H1 (cell line): ENCODE results near the gene PIGM. TPM values are rescaled to one million over a fixed set of nuclear protein-coding genes. Genes with fewer than 3 reads are reported as not detected.

Experiments used
- CTCF ChIA-PET: fragments of 300-600 bp; sonication (Branson Sonifier 250); formaldehyde crosslinking; loops from one replicate; lab custom pipeline; 2021; ENCODE audit not compliant: partially characterized antibody; lab: Charles Lee
- POLR2A ChIA-PET: fragments of 300-600 bp; sonication (Branson Sonifier 250); formaldehyde crosslinking; loops from one replicate; lab custom pipeline; 2021; ENCODE audit warnings: inconsistent platforms; ENCODE audit not compliant: partially characterized antibody; lab: Charles Lee
- DNase-seq, 2 experiments: peaks; one replicate each; pipeline versions ENCODE4 v3.0.0 to v3.0.0-alpha.2; 2010 to 2022; ENCODE audit warnings: low spot score in 2 of 2, low read depth in 1 of 2, mixed read lengths in 1 of 2
- FAIRE-seq: peaks from 2 replicates; lab custom pipeline; 2011; peaks lifted over from hg19 to GRCh38; lab: Jason Lieb, UNC
- H2AFZ ChIP-seq: 2 replicates; pipeline ENCODE4 v1.8.1; 2012; ENCODE audit warnings: low read length, inconsistent platforms
- H2AK5ac ChIP-seq: 2 replicates; pipeline ENCODE4 v1.6.1; 2013; ENCODE audit warnings: low read depth, low read length
- H2BK120ac ChIP-seq: replicated peaks from 2 replicates; pipeline ENCODE3; 2013; ENCODE audit warnings: low read depth, low read length, inconsistent platforms
- H2BK12ac ChIP-seq: 2 replicates; pipeline ENCODE4 v1.6.1; 2013; ENCODE audit warnings: low read depth, low read length
- H2BK15ac ChIP-seq: 2 replicates; pipeline ENCODE4 v1.6.1; 2013; ENCODE audit warnings: low read length
- H2BK20ac ChIP-seq: 2 replicates; pipeline ENCODE4 v1.6.1; 2013; ENCODE audit warnings: low read length
- H2BK5ac ChIP-seq: 2 replicates; pipeline ENCODE4 v1.6.1; 2013; ENCODE audit warnings: low read depth, low read length
- H3K14ac ChIP-seq: 2 replicates; pipeline ENCODE4 v1.6.1; 2013; ENCODE audit warnings: inconsistent platforms; ENCODE audit not compliant: insufficient read length
- H3K18ac ChIP-seq: 2 replicates; pipeline ENCODE4 v1.6.1; 2013; ENCODE audit warnings: low read length; ENCODE audit errors: extremely low read depth
- H3K23ac ChIP-seq: 2 replicates; pipeline ENCODE4 v1.6.1; 2013; ENCODE audit warnings: inconsistent platforms; ENCODE audit not compliant: insufficient read length
- H3K23me2 ChIP-seq: 2 replicates; pipeline ENCODE4 v1.6.1; 2013; ENCODE audit warnings: low read depth, low read length
- H3K27ac ChIP-seq: 2 replicates; pipeline ENCODE4 v1.6.1; 2011; ENCODE audit warnings: low read depth, low read length, inconsistent platforms
- H3K27me3 ChIP-seq, 4 experiments: replicated peaks in 1 of 4; 1 replicate in 1 of 4; 2 replicates in 3 of 4; pipeline versions ENCODE4 v1.6.1 to v1.8.1; 2011 to 2013; ENCODE audit warnings: low read length in 3 of 4, mild to moderate bottlenecking in 3 of 4, inconsistent platforms in 2 of 4, mixed read lengths in 2 of 4, moderate library complexity in 1 of 4; ENCODE audit not compliant: control insufficient read depth in 3 of 4, insufficient read depth in 3 of 4; ENCODE audit errors: extremely low read depth in 1 of 4
- H3K36me3 ChIP-seq, 4 experiments: 2 replicates each; pipeline versions ENCODE4 v1.6.1 to v1.8.1; 2011 to 2013; ENCODE audit warnings: mild to moderate bottlenecking in 4 of 4, low read length in 3 of 4, moderate library complexity in 2 of 4, control low read depth in 1 of 4, inconsistent platforms in 1 of 4; ENCODE audit not compliant: insufficient read depth in 4 of 4, control insufficient read depth in 2 of 4
- H3K4ac ChIP-seq: replicated peaks from 2 replicates; pipeline ENCODE3; 2013; ENCODE audit warnings: low read length, low read depth, mixed read lengths, inconsistent platforms; ENCODE audit not compliant: insufficient read length
- H3K4me1 ChIP-seq, 4 experiments: replicated peaks in 1 of 4; 1 replicate in 1 of 4; 2 replicates in 3 of 4; pipeline versions ENCODE4 v1.6.1 to v1.8.1; 2011 to 2013; ENCODE audit warnings: low read length in 3 of 4, inconsistent platforms in 2 of 4, mixed read lengths in 1 of 4; ENCODE audit not compliant: insufficient read depth in 4 of 4, control insufficient read depth in 3 of 4
- H3K4me2 ChIP-seq, 2 experiments: 2 replicates each; pipeline versions ENCODE4 v1.6.1 to v1.8.1; 2011 to 2013; ENCODE audit warnings: low read depth in 2 of 2, low read length in 2 of 2, control low read depth in 1 of 2, inconsistent platforms in 1 of 2, mild to moderate bottlenecking in 1 of 2; ENCODE audit not compliant: insufficient read depth in 1 of 2
- H3K4me3 ChIP-seq, 4 experiments: fragments of 200-600, 300-600 bp in 1 of 4; sonication (generic), shearing (Covaris generic), sonication (Bioruptor Twin) in 1 of 4; 2 replicates each; pipeline versions ENCODE4 v1.5.1 to v1.8.1; 2011 to 2016; ENCODE audit warnings: low read length in 4 of 4, low read depth in 3 of 4, control low read depth in 2 of 4, inconsistent platforms in 2 of 4, mild to moderate bottlenecking in 2 of 4, mixed read lengths in 1 of 4, moderate library complexity in 1 of 4; ENCODE audit not compliant: insufficient read depth in 2 of 4; ENCODE audit errors: extremely low read depth in 1 of 4
- H3K56ac ChIP-seq: replicated peaks from 2 replicates; pipeline ENCODE3; 2013; ENCODE audit warnings: low read depth, mild to moderate bottlenecking, mixed read lengths, low read length, inconsistent platforms; ENCODE audit not compliant: insufficient read length
- H3K79me1 ChIP-seq: 2 replicates; pipeline ENCODE4 v1.6.1; 2013; ENCODE audit warnings: low read depth, low read length, control low read depth
- H3K79me2 ChIP-seq, 2 experiments: 2 replicates each; pipeline versions ENCODE4 v1.6.1 to v1.8.1; 2012 to 2013; ENCODE audit warnings: low read length in 2 of 2, mild to moderate bottlenecking in 2 of 2, inconsistent platforms in 1 of 2; ENCODE audit not compliant: insufficient read depth in 2 of 2, control insufficient read depth in 1 of 2
- H3K9ac ChIP-seq, 4 experiments: replicated peaks in 1 of 4; 1 replicate in 1 of 4; 2 replicates in 3 of 4; pipeline versions ENCODE4 v1.6.1 to v1.8.1; 2011 to 2013; ENCODE audit warnings: low read depth in 3 of 4, low read length in 3 of 4, control low read depth in 2 of 4, mild to moderate bottlenecking in 2 of 4, moderate library complexity in 2 of 4, inconsistent platforms in 1 of 4; ENCODE audit errors: extremely low read depth in 1 of 4
- H3K9me3 ChIP-seq, 2 experiments: 2 replicates each; pipeline versions ENCODE4 v1.6.1 to v1.8.1; 2012 to 2013; ENCODE audit warnings: mild to moderate bottlenecking in 2 of 2, moderate library complexity in 2 of 2, control low read depth in 1 of 2, inconsistent platforms in 1 of 2, low read depth in 1 of 2, low read length in 1 of 2, mixed read lengths in 1 of 2; ENCODE audit not compliant: insufficient read depth in 2 of 2
- H4K20me1 ChIP-seq, 2 experiments: replicated peaks in 1 of 2; 2 replicates each; pipeline versions ENCODE3 to v1.8.1; 2011 to 2013; ENCODE audit warnings: inconsistent platforms in 2 of 2, low read length in 2 of 2, mild to moderate bottlenecking in 1 of 2; ENCODE audit not compliant: insufficient read depth in 2 of 2, control insufficient read depth in 1 of 2
- H4K5ac ChIP-seq: 2 replicates; pipeline ENCODE4 v1.6.1; 2013; ENCODE audit warnings: low read length, low read depth, mixed read lengths, inconsistent platforms; ENCODE audit not compliant: insufficient read length
- H4K8ac ChIP-seq: 2 replicates; pipeline ENCODE4 v1.8.0; 2013; ENCODE audit warnings: mild to moderate bottlenecking, moderate library complexity, low read length, inconsistent platforms; ENCODE audit not compliant: insufficient read depth; ENCODE audit errors: extremely low read depth
- H4K91ac ChIP-seq: replicated peaks from 2 replicates; pipeline ENCODE3; 2013; ENCODE audit warnings: low read length, mixed read lengths, inconsistent platforms; ENCODE audit not compliant: insufficient read length
- BCL11A ChIP-seq, 2 experiments: IDR thresholded peaks; one replicate each; pipeline ENCODE4 v1.6.1; 2011; ENCODE audit warnings: low read depth in 2 of 2, low read length in 2 of 2, mild to moderate bottlenecking in 2 of 2
- BRCA1 ChIP-seq: IDR thresholded peaks from 2 replicates; pipeline ENCODE4 v1.6.1; 2012; ENCODE audit warnings: low read depth, low read length, improper control_type of control experiment
- CBX8 ChIP-seq: fragments of 300-800, 300-1000 bp; sonication (generic); IDR thresholded peaks from 2 replicates; pipeline ENCODE4 v1.7.1; 2016; ENCODE audit warnings: low read depth, low read length, borderline replicate concordance
- JUND ChIP-seq: IDR thresholded peaks from 2 replicates; pipeline ENCODE4 v1.6.1; 2011; ENCODE audit warnings: mild to moderate bottlenecking, improper control_type of control experiment, low read length
- RXRA ChIP-seq: IDR thresholded peaks from 2 replicates; pipeline ENCODE4 v1.6.1; 2011; ENCODE audit warnings: low read depth, mild to moderate bottlenecking, low read length, moderate library complexity; ENCODE audit not compliant: insufficient read depth
- TBP ChIP-seq: IDR thresholded peaks from 2 replicates; pipeline ENCODE4 v1.6.1; 2011; ENCODE audit warnings: low read depth, low read length, improper control_type of control experiment
- WGBS, 2 experiments: shearing (Covaris generic) in 1 of 2; methylation state at CpG; one replicate each; pipeline versions ENCODE4 v1.1.6 to v1.1.7; 2013 to 2015; ENCODE audit warnings: low lambda C conversion rate in 2 of 2, mixed read lengths in 2 of 2, inconsistent platforms in 1 of 2, low coverage in 1 of 2, missing lambda C conversion rate in 1 of 2; ENCODE audit not compliant: insufficient replicate concordance in 2 of 2, insufficient coverage in 1 of 2, insufficient read length in 1 of 2; ENCODE audit errors: extremely low coverage in 1 of 2, missing lambda C conversion rate in 1 of 2; 5-methylcytosine and 5-hydroxymethylcytosine counted together
- polyA plus RNA-seq, 7 experiments: library from polyadenylated mRNA; depleted of rRNA in 3 of 7; stranded (reverse) in 5 of 7; unstranded in 2 of 7; fragments of >200 nt in 5 of 7; fragments of 200-250 nt in 2 of 7; gene quantifications; 1 replicate in 5 of 7; 2 replicates in 1 of 7; 4 replicates in 1 of 7; pipeline versions ENCODE4 v1.2.1 to v1.2.3, GENCODE V29; 2011 to 2013; ENCODE audit warnings: missing spikeins in 2 of 7, mixed read lengths in 2 of 7
- total RNA-seq: library from RNA; stranded (reverse); fragmentation: NEBNext Ultra II Directional; extraction: Animal tissue kit (Norgen Biotek cat#: 25700); gene quantifications from 2 replicates; pipeline ENCODE4 v1.2.1, GENCODE V29; 2021

The PIGM gene
- total and polyA plus RNA-seq, 2 of the 8 experiments (the other 6 are each of a cell fraction or from before 2014, with no cell fraction given): 5.4 to 6.0 TPM

DNA sequence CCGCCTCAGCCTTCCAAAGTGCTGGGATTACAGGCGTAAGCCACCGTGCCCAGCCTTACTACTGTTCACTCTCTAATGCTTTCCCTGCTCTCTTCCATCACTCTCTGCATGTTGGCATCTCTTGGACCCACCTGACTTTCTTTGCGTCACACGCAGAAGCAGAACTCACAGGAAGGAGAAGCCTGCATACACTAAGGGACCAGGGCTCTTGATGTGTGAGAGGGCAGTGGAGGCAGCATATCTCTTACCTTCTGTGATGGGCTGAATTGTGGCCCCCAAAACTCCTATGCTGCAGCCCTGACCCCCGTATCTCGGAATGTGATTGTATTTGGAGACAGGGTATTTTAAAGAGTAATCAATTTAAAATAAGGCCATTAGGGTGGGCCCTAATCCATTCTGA, 51.0 kb downstream of the PIGM start:
- WGBS, 2 experiments: 94% methylated on average over 7 of the region's 7 CpGs; no CpG with 5 or more reads in 1 of the 2 experiments
- no peak overlapping the region for H2BK20ac ChIP-seq
- no peak overlapping the region for H2BK5ac ChIP-seq
- no peak overlapping the region for H3K4ac ChIP-seq
- H2AK5ac ChIP-seq: no peak overlapping the region
- no peak overlapping the region for H3K4me2 ChIP-seq
- DNase-seq (no peak), FAIRE-seq (no peak)
- H2AFZ ChIP-seq: no peak overlapping the region
- no peak overlapping the region for H2BK120ac ChIP-seq
- no peak overlapping the region for H3K56ac ChIP-seq
- no peaks in the 10 kb centered on the region for H3K9me3 ChIP-seq
- H3K9ac ChIP-seq: no peak overlapping the region
- H3K18ac ChIP-seq: no peak overlapping the region
- no peak overlapping the region for H3K14ac ChIP-seq
- H3K27ac ChIP-seq: no peak overlapping the region
- H3K23me2 ChIP-seq: no peaks in the 10 kb centered on the region
- ChIA-PET POLR2A (no interaction called here), CTCF (no interaction called here)
- H3K4me3 ChIP-seq: no peak overlapping the region
- no peaks in the 10 kb centered on the region for H3K79me2 ChIP-seq
- H3K27me3 ChIP-seq: peaks cover 0 to 2% (median 0%) of the 10 kb centered on the region in 4 experiments; a peak in 1 of 7 replicates
- H4K91ac ChIP-seq: no peak overlapping the region
- H3K4me1 ChIP-seq: 0 out of 7 replicates have a peak, but pooled peaks cover 0 to 2% (median 0%) of the 10 kb centered on the region in 4 experiments
- H2BK15ac ChIP-seq: no peak overlapping the region
- H3K23ac ChIP-seq: no peak overlapping the region
- H3K79me1 ChIP-seq: no peaks in the 10 kb centered on the region
- no peak overlapping the region for H4K8ac ChIP-seq
- no peak overlapping the region for H2BK12ac ChIP-seq
- H4K5ac ChIP-seq: no peak overlapping the region
- H3K36me3 ChIP-seq: no peaks in the 10 kb centered on the region
- H4K20me1 ChIP-seq: no peaks in the 10 kb centered on the region
- TF ChIP-seq BRCA1 (no peak), BCL11A (IDR thresholded peaks at IDR 0.05; ENCODE audit: low read depth in 2 of 2, low read length in 2 of 2) (no peak), TBP (no peak), JUND (no peak), RXRA (no peak), CBX8 (no peak)
